MM.1S (cell line): ENCODE measurements around the gene RPL36AL.

Experiments
- DNase-seq: peaks from one replicate; pipeline ENCODE4 v3.0.0-alpha.2; 2015
- H2AFZ ChIP-seq: fragments of 300-600 bp; sonication (generic); 2 replicates; pipeline ENCODE4 v1.6.0; 2016; ENCODE audit warnings: antibody characterized with exemption, low read length
- H3F3A ChIP-seq: fragments of 300-600 bp; sonication (generic); 2 replicates; pipeline ENCODE4 v1.6.1; 2016; ENCODE audit warnings: mild to moderate bottlenecking, antibody characterized with exemption, low read length, moderate library complexity, mixed read lengths; ENCODE audit not compliant: insufficient read depth
- H3K27ac ChIP-seq: fragments of 300-600 bp; sonication (generic); 2 replicates; pipeline ENCODE4 v1.5.1; 2016; ENCODE audit warnings: mild to moderate bottlenecking, low read length
- H3K27me3 ChIP-seq: fragments of 300-600 bp; sonication (generic); replicated peaks from 2 replicates; pipeline ENCODE4 v1.6.0; 2016; ENCODE audit warnings: low read length; ENCODE audit not compliant: insufficient read depth
- H3K36me3 ChIP-seq: fragments of 300-600 bp; sonication (generic); replicated peaks from 2 replicates; pipeline ENCODE4 v1.6.1; 2016; ENCODE audit warnings: mild to moderate bottlenecking, low read length, mixed read lengths; ENCODE audit not compliant: insufficient read depth
- H3K4me1 ChIP-seq: fragments of 300-600 bp; sonication (generic); 2 replicates; pipeline ENCODE4 v1.6.1; 2016; ENCODE audit warnings: low read length, mixed read lengths
- H3K4me2 ChIP-seq: fragments of 300-600 bp; sonication (generic); 2 replicates; pipeline ENCODE4 v1.6.0; 2016; ENCODE audit warnings: low read depth, low read length
- H3K4me3 ChIP-seq: fragments of 300-600 bp; sonication (generic); 2 replicates; pipeline ENCODE4 v1.5.1; 2016; ENCODE audit warnings: low read length, mixed read lengths
- H3K79me2 ChIP-seq: fragments of 300-600 bp; sonication (generic); 2 replicates; pipeline ENCODE4 v1.6.1; 2016; ENCODE audit warnings: mixed run types, low read length, mixed read lengths
- H3K9ac ChIP-seq: fragments of 300-600 bp; sonication (generic); 2 replicates; pipeline ENCODE4 v1.6.1; 2016; ENCODE audit warnings: low read length, mixed read lengths
- H3K9me2 ChIP-seq: fragments of 300-600 bp; sonication (generic); replicated peaks from 2 replicates; pipeline ENCODE4 v1.6.1; 2016; ENCODE audit warnings: mild to moderate bottlenecking, low read length, mixed read lengths; ENCODE audit not compliant: insufficient read depth
- H3K9me3 ChIP-seq: fragments of 300-600 bp; sonication (generic); replicated peaks from 2 replicates; pipeline ENCODE4 v1.6.1; 2016; ENCODE audit warnings: mild to moderate bottlenecking, low read length, mixed read lengths; ENCODE audit not compliant: insufficient read depth
- H4K20me1 ChIP-seq: fragments of 300-600 bp; sonication (generic); 2 replicates; pipeline ENCODE4 v1.6.1; 2016; ENCODE audit warnings: mild to moderate bottlenecking, low read length, moderate library complexity, mixed read lengths; ENCODE audit not compliant: insufficient read depth
- EZH2 ChIP-seq: fragments of 300-600 bp; sonication (generic); optimal IDR thresholded peaks from 2 replicates; pipeline ENCODE3; 2017; ENCODE audit warnings: low read depth, mild to moderate bottlenecking, antibody characterized with exemption, low read length, mixed read lengths
- EZH2phosphoT487 ChIP-seq: fragments of 300-600 bp; sonication (generic); IDR thresholded peaks from 2 replicates; pipeline ENCODE4 v1.6.1; 2018; ENCODE audit warnings: antibody characterized with exemption, low read length
- TF ChIP-seq, protein P1 (sequence below): fragments of 300-600 bp; sonication (generic); IDR thresholded peaks from 2 replicates; pipeline ENCODE4 v1.5.1; 2016; ENCODE audit warnings: antibody characterized with exemption, low read length, mixed read lengths

RPL36AL gene

DNA sequence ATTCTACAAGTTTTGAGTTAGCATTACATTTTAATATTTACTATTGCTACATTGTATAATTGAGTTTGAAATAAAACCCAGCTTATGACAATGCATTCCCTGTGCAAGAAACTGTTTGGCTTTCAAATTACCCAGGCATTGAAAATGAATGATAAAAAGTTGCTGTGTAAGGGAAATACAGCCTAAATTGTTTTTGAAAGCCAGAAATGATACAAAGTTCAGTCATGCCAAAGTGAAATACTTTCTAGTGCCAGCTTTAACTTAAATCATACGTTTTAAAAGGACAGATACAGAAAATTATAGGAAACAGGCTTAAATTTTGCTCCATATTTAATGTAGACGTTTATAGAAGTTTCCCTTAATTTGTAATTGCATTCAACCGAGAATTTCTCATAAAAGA is 3.0 kb upstream of the RPL36AL start:
- Histone ChIP-seq H3K4me2 (peak overlapping the region; percentile 82), H4K20me1 (no peaks in the 10 kb centered on the region), H3K79me2 (peaks cover 54% of the 10 kb centered on the region), H2AFZ (no peak overlapping the region), H3K9ac (peak overlapping the region; percentile 95; the same call in 1 of the 2 replicates), H3K4me3 (peak overlapping the region; percentile 81; the same call in 1 of the 2 replicates), H3F3A (peaks cover 11% of the 10 kb centered on the region), H3K9me2 (no peaks in the 10 kb centered on the region), H3K27ac (peak overlapping the region; percentile 98; the same call in 1 of the 2 replicates), H3K9me3 (no peaks in the 10 kb centered on the region), H3K27me3 (no peaks in the 10 kb centered on the region), H3K4me1 (no peaks in the 10 kb centered on the region), H3K36me3 (no peaks in the 10 kb centered on the region)
- DNase-seq: no peak
- TF ChIP-seq EZH2: no peak
- TF ChIP-seq, protein P1, sequence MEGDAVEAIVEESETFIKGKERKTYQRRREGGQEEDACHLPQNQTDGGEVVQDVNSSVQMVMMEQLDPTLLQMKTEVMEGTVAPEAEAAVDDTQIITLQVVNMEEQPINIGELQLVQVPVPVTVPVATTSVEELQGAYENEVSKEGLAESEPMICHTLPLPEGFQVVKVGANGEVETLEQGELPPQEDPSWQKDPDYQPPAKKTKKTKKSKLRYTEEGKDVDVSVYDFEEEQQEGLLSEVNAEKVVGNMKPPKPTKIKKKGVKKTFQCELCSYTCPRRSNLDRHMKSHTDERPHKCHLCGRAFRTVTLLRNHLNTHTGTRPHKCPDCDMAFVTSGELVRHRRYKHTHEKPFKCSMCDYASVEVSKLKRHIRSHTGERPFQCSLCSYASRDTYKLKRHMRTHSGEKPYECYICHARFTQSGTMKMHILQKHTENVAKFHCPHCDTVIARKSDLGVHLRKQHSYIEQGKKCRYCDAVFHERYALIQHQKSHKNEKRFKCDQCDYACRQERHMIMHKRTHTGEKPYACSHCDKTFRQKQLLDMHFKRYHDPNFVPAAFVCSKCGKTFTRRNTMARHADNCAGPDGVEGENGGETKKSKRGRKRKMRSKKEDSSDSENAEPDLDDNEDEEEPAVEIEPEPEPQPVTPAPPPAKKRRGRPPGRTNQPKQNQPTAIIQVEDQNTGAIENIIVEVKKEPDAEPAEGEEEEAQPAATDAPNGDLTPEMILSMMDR: no peak
- no peak for TF ChIP-seq EZH2phosphoT487

DNA sequence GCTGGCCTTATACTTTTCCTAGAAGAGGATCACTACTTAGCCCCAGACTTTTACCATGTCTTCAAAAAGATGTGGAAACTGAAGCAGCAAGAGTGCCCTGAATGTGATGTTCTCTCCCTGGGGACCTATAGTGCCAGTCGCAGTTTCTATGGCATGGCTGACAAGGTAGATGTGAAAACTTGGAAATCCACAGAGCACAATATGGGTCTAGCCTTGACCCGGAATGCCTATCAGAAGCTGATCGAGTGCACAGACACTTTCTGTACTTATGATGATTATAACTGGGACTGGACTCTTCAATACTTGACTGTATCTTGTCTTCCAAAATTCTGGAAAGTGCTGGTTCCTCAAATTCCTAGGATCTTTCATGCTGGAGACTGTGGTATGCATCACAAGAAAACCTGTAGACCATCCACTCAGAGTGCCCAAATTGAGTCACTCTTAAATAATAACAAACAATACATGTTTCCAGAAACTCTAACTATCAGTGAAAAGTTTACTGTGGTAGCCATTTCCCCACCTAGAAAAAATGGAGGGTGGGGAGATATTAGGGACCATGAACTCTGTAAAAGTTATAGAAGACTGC is 1.7 kb upstream of the RPL36AL start:
- Histone ChIP-seq H3K79me2 (peaks cover 60% of the 10 kb centered on the region), H3K9me2 (no peaks in the 10 kb centered on the region), H3K4me2 (peak overlapping the region; percentile 82), H3K9me3 (no peaks in the 10 kb centered on the region), H3F3A (peaks cover 11% of the 10 kb centered on the region), H3K4me1 (no peaks in the 10 kb centered on the region), H2AFZ (no peak overlapping the region), H3K4me3 (peak overlapping the region; percentile 81), H3K27ac (peak overlapping the region; percentile 98; the same call in 1 of the 2 replicates), H3K36me3 (no peaks in the 10 kb centered on the region), H4K20me1 (no peaks in the 10 kb centered on the region), H3K27me3 (no peaks in the 10 kb centered on the region), H3K9ac (peak overlapping the region; percentile 95)
- no peak for DNase-seq
- no peak for TF ChIP-seq EZH2
- no peak for TF ChIP-seq EZH2phosphoT487
- TF ChIP-seq, protein P1: no peak

DNA sequence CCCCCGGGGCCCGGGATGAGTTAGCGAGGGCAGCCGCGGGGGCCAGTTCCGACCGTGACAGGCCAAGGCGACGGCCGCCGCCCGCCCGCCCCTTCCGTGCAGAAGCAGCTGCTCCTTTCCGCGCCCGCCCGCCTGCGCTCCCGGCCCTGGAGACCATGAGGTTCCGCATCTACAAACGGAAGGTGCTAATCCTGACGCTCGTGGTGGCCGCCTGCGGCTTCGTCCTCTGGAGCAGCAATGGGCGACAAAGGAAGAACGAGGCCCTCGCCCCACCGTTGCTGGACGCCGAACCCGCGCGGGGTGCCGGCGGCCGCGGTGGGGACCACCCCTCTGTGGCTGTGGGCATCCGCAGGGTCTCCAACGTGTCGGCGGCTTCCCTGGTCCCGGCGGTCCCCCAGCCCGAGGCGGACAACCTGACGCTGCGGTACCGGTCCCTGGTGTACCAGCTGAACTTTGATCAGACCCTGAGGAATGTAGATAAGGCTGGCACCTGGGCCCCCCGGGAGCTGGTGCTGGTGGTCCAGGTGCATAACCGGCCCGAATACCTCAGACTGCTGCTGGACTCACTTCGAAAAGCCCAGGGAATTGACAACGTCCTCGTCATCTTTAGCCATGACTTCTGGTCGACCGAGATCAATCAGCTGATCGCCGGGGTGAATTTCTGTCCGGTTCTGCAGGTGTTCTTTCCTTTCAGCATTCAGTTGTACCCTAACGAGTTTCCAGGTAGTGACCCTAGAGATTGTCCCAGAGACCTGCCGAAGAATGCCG is 872 bp upstream of the RPL36AL start:
- Histone ChIP-seq H2AFZ (peak overlapping the region; percentile 56), H3K9me3 (no peaks in the 10 kb centered on the region), H4K20me1 (no peaks in the 10 kb centered on the region), H3K27me3 (no peaks in the 10 kb centered on the region), H3F3A (peaks cover 11% of the 10 kb centered on the region), H3K4me1 (no peaks in the 10 kb centered on the region), H3K36me3 (no peaks in the 10 kb centered on the region), H3K9ac (peak overlapping the region; percentile 95), H3K27ac (peak overlapping the region; percentile 98; the same call in 1 of the 2 replicates), H3K4me3 (peak overlapping the region; percentile 81), H3K9me2 (no peaks in the 10 kb centered on the region), H3K4me2 (peak overlapping the region; percentile 82), H3K79me2 (peaks cover 60% of the 10 kb centered on the region)
- DNase-seq: peak; percentile 41
- TF ChIP-seq, protein P1: no peak
- TF ChIP-seq EZH2 (no peak), EZH2phosphoT487 (no peak)
